GM12872 (cell line): ENCODE data around the gene AGMO.

Experiments used
- TF ChIP-seq, protein P1 (sequence below): IDR thresholded peaks from 3 replicates; pipeline ENCODE4 v1.5.1; 2011; ENCODE audit warnings: low read depth, mild to moderate bottlenecking, low read length, moderate library complexity; ENCODE audit not compliant: insufficient read depth

AGMO gene

DNA sequence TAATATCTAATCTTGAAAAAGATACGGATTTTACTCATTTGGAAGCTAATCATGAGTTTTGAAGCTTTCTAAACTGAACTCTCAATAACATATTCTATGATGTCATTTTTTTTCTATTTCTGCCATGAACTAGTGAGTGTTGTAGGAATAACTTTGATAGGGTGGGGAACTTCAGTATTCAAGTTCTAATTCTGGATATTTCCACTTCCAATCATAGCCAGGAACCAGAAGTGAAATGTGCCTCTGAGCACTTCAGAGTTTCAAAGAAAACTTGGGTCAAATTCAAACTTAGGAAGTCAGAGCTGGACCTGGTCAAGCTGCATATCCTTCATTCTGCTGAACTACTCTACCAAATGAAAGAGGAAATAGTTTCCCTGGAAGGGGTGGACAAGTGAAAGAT, 847 bp downstream of the AGMO start:
- TF ChIP-seq, protein P1, sequence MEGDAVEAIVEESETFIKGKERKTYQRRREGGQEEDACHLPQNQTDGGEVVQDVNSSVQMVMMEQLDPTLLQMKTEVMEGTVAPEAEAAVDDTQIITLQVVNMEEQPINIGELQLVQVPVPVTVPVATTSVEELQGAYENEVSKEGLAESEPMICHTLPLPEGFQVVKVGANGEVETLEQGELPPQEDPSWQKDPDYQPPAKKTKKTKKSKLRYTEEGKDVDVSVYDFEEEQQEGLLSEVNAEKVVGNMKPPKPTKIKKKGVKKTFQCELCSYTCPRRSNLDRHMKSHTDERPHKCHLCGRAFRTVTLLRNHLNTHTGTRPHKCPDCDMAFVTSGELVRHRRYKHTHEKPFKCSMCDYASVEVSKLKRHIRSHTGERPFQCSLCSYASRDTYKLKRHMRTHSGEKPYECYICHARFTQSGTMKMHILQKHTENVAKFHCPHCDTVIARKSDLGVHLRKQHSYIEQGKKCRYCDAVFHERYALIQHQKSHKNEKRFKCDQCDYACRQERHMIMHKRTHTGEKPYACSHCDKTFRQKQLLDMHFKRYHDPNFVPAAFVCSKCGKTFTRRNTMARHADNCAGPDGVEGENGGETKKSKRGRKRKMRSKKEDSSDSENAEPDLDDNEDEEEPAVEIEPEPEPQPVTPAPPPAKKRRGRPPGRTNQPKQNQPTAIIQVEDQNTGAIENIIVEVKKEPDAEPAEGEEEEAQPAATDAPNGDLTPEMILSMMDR, result no peak

DNA sequence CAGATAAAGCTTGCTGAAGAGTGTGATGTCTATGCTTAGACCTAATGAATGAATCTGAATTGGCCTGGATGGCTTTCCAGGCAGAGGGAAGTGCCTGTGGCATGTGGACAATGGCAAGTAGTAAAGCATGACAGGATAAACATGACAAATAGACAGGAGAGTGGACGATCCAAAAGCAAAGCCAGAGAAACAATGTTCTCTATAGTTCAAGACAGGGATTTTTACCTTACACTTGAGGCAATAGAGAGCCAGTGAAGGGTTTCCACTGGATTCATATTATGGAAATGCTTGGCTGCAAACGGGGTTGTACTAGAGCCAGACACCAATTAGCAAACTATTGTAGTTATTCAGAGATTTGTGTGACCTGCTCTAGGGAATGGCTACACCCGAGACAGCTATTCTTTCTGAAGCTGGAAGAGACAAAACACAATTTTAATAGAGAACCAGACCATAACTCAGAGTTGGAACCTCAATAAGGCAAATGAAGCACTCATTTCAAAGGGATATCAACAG, 2.3 kb downstream of the AGMO start:
- TF ChIP-seq, protein P1, result no peak

DNA sequence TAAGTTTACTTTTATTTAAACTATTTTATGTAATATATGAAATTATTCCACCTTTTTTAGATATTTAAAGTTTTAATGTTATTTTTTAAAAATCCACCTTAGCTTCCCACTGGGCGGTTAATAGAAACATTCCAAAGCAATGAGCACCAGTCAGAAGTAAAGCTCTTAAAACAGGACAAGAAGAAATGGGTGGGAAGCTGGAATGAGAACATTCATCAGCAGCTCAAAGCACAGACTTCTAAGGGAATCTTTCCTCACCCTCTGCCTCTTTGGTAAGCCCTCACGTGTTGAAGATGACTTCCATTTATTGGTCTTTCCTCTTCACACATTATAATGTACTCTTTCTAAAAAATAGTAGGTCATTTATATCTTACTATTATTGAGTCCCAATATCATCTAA, 3.1 kb downstream of the AGMO start:
- TF ChIP-seq, protein P1, result no peak

DNA sequence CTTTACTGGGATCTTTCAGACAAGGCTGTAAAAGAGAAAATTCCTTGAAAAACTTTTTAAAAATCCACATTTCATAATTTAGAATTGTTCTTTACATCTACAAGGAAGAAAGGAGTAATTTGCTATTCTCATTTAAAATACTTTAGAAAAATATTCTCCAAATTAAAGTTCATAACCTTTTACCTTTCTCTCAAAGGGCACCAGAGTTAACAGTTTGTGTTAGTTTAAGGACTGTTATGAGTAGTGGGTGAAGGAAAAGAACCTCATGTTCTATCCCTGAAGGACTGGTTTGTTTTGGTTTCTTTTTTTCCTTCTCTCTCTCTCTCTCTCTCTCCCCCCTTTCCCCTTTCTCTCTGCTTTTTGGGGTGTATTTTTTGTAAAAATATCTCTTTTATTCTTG, 4.1 kb downstream of the AGMO start:
- TF ChIP-seq, protein P1, result no peak

DNA sequence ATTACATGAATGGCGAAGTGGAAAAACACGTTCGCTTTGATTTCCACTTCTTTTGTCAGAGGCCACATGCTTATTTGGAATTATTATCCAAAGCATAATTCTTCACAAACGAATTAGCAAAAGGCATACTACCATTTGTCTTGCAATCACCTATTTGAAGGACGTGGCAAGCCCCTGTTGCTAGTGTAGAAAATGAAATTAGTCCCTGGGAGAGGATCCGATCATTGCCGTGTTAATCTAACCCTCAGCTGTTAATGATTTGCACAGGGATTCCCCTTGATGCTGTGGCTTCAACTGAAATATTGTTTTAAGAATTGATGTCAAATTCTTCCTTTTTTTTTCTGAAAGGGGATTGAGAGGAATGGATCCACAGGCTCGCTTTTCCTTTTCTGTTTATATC, 4.6 kb downstream of the AGMO start:
- TF ChIP-seq, protein P1, result no peak

DNA sequence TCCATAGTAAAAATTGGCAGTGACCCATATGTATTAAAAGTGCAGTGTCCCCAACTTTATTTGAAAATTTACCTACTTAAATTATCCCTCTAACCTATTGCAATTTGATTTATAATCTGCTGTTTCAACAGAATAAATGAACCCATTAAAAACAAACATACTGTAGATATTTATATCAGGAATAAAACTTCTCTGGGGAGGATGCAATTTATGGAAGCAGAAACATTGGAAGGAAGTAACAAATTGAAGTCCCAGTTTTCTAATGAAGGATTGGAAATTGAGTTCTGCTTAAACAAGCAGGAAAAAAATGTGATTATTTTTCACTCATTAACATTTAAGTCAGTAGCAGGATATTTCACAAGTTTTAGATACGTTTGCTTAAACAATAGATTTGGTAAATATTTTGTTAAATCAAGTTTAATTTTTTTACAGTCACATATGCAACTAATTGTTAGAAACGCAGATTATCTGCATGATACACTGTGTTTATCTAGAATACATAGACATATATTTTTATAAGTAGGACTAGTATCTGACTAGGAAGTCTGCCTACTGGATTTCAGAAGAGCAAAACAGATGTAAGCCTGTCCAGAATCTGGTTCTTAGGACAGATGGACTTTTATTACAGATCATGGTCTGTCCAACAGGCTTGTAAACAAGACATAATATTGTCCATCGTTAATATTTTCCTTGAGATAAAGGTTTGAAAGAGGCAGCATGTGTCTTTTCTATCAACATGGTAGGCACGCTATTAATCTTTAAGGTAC, 5.3 kb downstream of the AGMO start:
- TF ChIP-seq, protein P1, result no peak

DNA sequence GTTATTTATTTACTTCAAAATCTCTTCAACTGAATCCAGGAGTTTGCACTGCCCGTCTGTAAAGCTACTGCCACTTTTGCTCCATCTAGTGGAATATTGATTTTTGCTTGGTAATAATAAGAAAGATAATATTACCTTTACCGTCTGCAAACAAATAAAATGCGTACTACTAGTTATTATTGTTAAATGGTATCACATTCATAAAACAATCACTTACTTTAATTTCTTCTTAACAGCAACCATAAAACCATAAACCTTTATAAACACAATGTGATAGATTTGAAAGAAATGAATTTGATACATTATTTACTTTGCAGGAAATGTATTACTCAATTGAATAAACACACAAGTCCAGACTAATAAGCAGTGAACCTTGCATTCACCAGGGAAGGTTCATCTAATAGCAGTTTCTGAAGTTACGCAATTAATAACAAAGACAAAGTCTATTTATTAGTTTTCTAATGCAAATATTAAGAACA, 6.4 kb downstream of the AGMO start:
- TF ChIP-seq, protein P1, result no peak
